OCI-LY7 (cell line): ENCODE measurements around the gene LMTK3. TPM values are rescaled to one million over a fixed set of nuclear protein-coding genes. Genes with fewer than 3 reads are reported as not detected.
"Not testable (repeated sequence)": the region's sequence is repeated elsewhere in the genome, so short reads cannot be mapped to it uniquely, and the experiment has no call there.

ENCODE experiments used
- BruUV-seq: library from RNA; stranded (reverse); fragments of 400-500 nt; replicated peaks from 2 replicates; lab custom pipeline; 2021; lab: Mats Ljungman, UMichigan
- CTCF ChIA-PET: fragments of 300-600 bp; sonication (Branson Sonifier 250); formaldehyde crosslinking; loops from one replicate; lab custom pipeline; 2022; ENCODE audit warnings: antibody characterized with exemption; ENCODE audit not compliant: unreplicated experiment; lab: Charles Lee
- POLR2A ChIA-PET: fragments of 300-600 bp; sonication (Branson Sonifier 250); formaldehyde crosslinking; loops from one replicate; lab custom pipeline; 2022; ENCODE audit warnings: antibody characterized with exemption; lab: Charles Lee
- DNase-seq: peaks from one replicate; pipeline ENCODE4 v3.0.0-alpha.2; 2015; ENCODE audit warnings: low spot score
- H2AFZ ChIP-seq: fragments of 200-600 bp; sonication (generic), shearing (Covaris generic); 2 replicates; pipeline ENCODE4 v1.6.1; 2014; ENCODE audit warnings: mild to moderate bottlenecking, antibody characterized with exemption, low read length, moderate library complexity
- H3K27ac ChIP-seq: fragments of 200-600 bp; sonication (generic); 2 replicates; pipeline ENCODE4 v1.5.1; 2014; ENCODE audit warnings: mixed run types, low read depth, mild to moderate bottlenecking, moderate library complexity, low read length, inconsistent platforms; ENCODE audit not compliant: poor library complexity, severe bottlenecking
- H3K36me3 ChIP-seq: fragments of 200-600 bp; sonication (generic); 2 replicates; pipeline ENCODE4 v1.6.1; 2014; ENCODE audit warnings: mild to moderate bottlenecking, antibody characterized with exemption, low read length, moderate library complexity, mixed read lengths; ENCODE audit not compliant: insufficient read depth
- H3K4me1 ChIP-seq: fragments of 200-600 bp; sonication (generic); 2 replicates; pipeline ENCODE4 v1.5.1; 2014; ENCODE audit warnings: mild to moderate bottlenecking, low read length; ENCODE audit not compliant: insufficient read depth, poor library complexity, severe bottlenecking
- H3K4me2 ChIP-seq: fragments of 200-600 bp; sonication (generic); 2 replicates; pipeline ENCODE4 v1.6.1; 2014; ENCODE audit warnings: mild to moderate bottlenecking, low read length
- H3K4me3 ChIP-seq: fragments of 200-600 bp; sonication (generic); 2 replicates; pipeline ENCODE4 v1.5.1; 2014; ENCODE audit warnings: mild to moderate bottlenecking, low read depth, low read length; ENCODE audit not compliant: poor library complexity, severe bottlenecking
- H3K79me2 ChIP-seq: fragments of 200-600 bp; sonication (generic); 2 replicates; pipeline ENCODE4 v1.6.1; 2016; ENCODE audit warnings: low read depth, mild to moderate bottlenecking, low read length, moderate library complexity, mixed read lengths; ENCODE audit not compliant: insufficient read depth
- H3K9me2 ChIP-seq: fragments of 200-600 bp; sonication (generic); 2 replicates; pipeline ENCODE4 v1.6.1; 2016; ENCODE audit warnings: mild to moderate bottlenecking, low read length, mixed read lengths; ENCODE audit not compliant: insufficient read depth
- H3K9me3 ChIP-seq: fragments of 200-600 bp; sonication (generic); 2 replicates; pipeline ENCODE4 v1.6.1; 2014; ENCODE audit warnings: mild to moderate bottlenecking, mixed run types, low read length, mixed read lengths
- H4K20me1 ChIP-seq: fragments of 200-600 bp; sonication (generic); 2 replicates; pipeline ENCODE4 v1.6.1; 2014; ENCODE audit warnings: mild to moderate bottlenecking, antibody characterized with exemption, low read length, moderate library complexity, mixed read lengths; ENCODE audit not compliant: insufficient read depth
- CTCF ChIP-seq: fragments of 200-600 bp; sonication (generic); conservative IDR thresholded peaks from 2 replicates; pipeline ENCODE4 v1.5.1; 2014; ENCODE audit warnings: mild to moderate bottlenecking, antibody characterized with exemption, low read length, moderate library complexity, mixed read lengths
- EZH2phosphoT487 ChIP-seq: fragments of 200-600 bp; sonication (generic); IDR thresholded peaks from 2 replicates; pipeline ENCODE4 v1.6.1; 2018; ENCODE audit warnings: low read depth, borderline replicate concordance, mild to moderate bottlenecking, mixed run types, antibody characterized with exemption, low read length, moderate library complexity, mixed read lengths
- intact Hi-C: fragments of 100-400 bp; cut with micrococcal nuclease; formaldehyde crosslinking; loops from one replicate; pipeline ENCODE4 v1.10.0; 2022; ENCODE audit not compliant: unreplicated experiment
- total RNA-seq, 2 experiments: library from RNA; depleted of rRNA in 1 of 2; stranded (reverse); fragments of >200 nt in 1 of 2; shearing (Covaris generic) in 1 of 2; gene quantifications; 2 replicates each; pipeline ENCODE4 v1.2.3, GENCODE V29; 2014 to 2022

Gene LMTK3
- total RNA-seq, 2 experiments from 2014 or later, result 1.3 to 9.7 TPM

- no peaks in the 10 kb centered on the region for H3K9me2 ChIP-seq
- H3K4me3 ChIP-seq, result no peak overlapping the region
- H3K9me3 ChIP-seq, result peaks cover 9% of the 10 kb centered on the region; the same call in 1 of the 2 replicates
- DNase-seq, result no peak
- no peaks in the 10 kb centered on the region for H4K20me1 ChIP-seq
- BruUV-seq, result no TSS peak
- no peaks in the 10 kb centered on the region for H3K36me3 ChIP-seq
- POLR2A ChIA-PET, result no interaction called here
- H3K4me2 ChIP-seq, result no peak overlapping the region
- no peaks in the 10 kb centered on the region for H3K4me1 ChIP-seq
- intact Hi-C loops, result no loop called here
- TF ChIP-seq CTCF (no peak), EZH2phosphoT487 (no peak)
- no peak overlapping the region for H2AFZ ChIP-seq
- CTCF ChIA-PET, result no interaction called here
- H3K27ac ChIP-seq, result no peak overlapping the region
- no peaks in the 10 kb centered on the region for H3K79me2 ChIP-seq
Observed at GRCh38 chr19:48524221-48524620, 12.6 kb upstream of the LMTK3 start.

GRCh38 chr19:48520134-48520533 lies 8.5 kb upstream of the LMTK3 start:
- H3K79me2 ChIP-seq, result no peaks in the 10 kb centered on the region
- H3K4me2 ChIP-seq, result no peak overlapping the region
- H3K9me2 ChIP-seq, result no peaks in the 10 kb centered on the region
- no peak for TF ChIP-seq CTCF
- TF ChIP-seq EZH2phosphoT487, result no peak
- ChIA-PET POLR2A (interaction anchor here (0.7 kb wide), 1 partner anchor 61 kb away, joined by 3 read pairs; no protein-coding TSS in a partner anchor), CTCF (no interaction called here)
- no peaks in the 10 kb centered on the region for H3K9me3 ChIP-seq
- no peak overlapping the region for H3K4me3 ChIP-seq
- H2AFZ ChIP-seq, result no peak overlapping the region
- intact Hi-C loops, result no loop called here
- H4K20me1 ChIP-seq, result no peaks in the 10 kb centered on the region
- no peak for DNase-seq
- BruUV-seq, result no TSS peak
- H3K36me3 ChIP-seq, result no peaks in the 10 kb centered on the region
- H3K27ac ChIP-seq, result no peak overlapping the region
- H3K4me1 ChIP-seq, result no peaks in the 10 kb centered on the region

- DNase-seq, H2AFZ ChIP-seq, H4K20me1 ChIP-seq, H3K4me1 ChIP-seq, H3K9me2 ChIP-seq, H3K79me2 ChIP-seq, H3K4me3 ChIP-seq, H3K27ac ChIP-seq, BruUV-seq, H3K4me2 ChIP-seq, intact Hi-C loops, H3K36me3 ChIP-seq, H3K9me3 ChIP-seq, CTCF ChIA-PET: not testable (repeated sequence)
- POLR2A ChIA-PET, result interaction anchor here (0.6 kb wide), 1 partner anchor 54 kb away, joined by 4 read pairs; no protein-coding TSS in a partner anchor
Observed at GRCh38 chr19:48519426-48519825, 7.8 kb upstream of the LMTK3 start.
